Activated CD4-positive, alpha-beta T cell treated with anti-CD3 and anti-CD28 coated beads, Interleukin-2, amount 50 U/mL, for 24 hours (primary cell): Measurements from ENCODE around the gene RAB1B.
A peak's percentile ranks its signal among the peaks of the same experiment; 100 is the strongest.

ENCODE experiments used
- DNase-seq, 2 donors: peaks; one replicate each; pipeline ENCODE4 v3.0.0-alpha.2; 2020; ENCODE audit warnings: low read depth in 1 of 2, low spot score in 1 of 2

RAB1B gene

GRCh38 chr11:66268244-66268951 is at the start of gene RAB1B:
Gene RAB1B (plus strand): TSS chr11:66268639. CDS start chr11:66268680, 41 bp downstream.
- peak; percentile 99 to 100 for DNase-seq

- DNase-seq, result no peak
These were observed 49.4 kb upstream of the RAB1B start for GRCh38 chr11:66218846-66219620.

DNA sequence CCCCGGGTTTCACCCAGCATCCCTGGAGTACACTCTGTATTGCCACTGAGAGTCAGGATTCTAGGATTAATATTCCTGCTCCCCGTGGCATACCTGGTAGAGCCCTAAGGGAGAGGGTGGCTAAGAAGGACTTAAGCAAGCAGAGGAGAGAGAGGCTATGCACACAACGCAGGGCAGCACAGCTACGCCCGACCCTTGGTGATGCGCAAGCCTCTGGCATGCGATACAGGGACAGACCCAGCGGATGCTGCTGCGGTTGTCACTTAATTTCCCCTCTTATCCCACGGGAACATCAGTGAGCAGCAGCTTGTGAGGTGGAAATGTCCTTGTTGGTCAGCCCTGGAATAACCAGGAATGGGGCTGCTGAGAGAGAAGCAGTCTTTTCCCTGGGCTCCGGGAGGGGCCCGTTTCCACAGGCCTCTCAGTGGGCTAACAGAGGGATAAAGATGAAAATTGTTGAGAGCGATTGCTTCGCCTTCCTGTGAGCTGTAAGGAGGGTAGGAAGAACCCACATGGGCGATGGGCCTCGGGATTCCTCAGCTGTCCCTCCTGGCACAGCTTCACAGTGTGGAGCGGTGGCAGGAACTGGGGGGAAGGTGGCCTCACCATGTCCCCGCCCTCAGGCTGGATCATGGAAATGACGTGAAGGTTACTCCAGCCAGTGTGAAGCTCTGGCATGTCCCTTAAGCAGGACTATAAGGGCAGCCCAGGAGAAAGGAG is 48.4 kb upstream of the RAB1B start:
- no peak for DNase-seq

- DNase-seq, result no peak
These were observed 47.9 kb upstream of the RAB1B start for GRCh38 chr11:66220566-66220935.

- no peak for DNase-seq
These were observed 47.4 kb upstream of the RAB1B start for GRCh38 chr11:66221012-66221411.

DNA sequence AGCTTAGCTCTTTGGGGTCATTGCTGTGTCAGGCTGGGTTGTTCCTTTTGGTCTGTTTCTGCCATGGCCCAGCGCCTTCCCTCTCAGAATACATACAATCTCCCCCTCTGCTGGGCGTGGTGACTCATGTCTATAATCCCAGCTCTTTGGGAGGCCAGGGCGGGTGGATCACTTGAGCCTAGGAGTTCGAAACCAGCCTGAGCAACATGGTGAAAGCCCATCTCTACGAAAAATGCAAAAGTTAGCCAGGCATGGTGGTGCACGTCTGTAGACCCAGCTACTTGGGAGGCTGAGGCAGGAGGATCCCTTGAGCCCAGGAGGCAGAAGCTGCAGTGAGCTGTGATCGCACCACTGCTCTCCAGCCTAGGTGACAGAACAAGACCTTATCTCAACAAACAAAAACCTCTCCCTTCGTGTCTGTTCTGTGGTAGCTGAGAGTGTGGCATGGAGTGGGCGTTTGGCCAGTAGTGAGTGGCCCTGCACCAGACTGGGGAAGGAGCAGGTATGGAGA is 46.7 kb upstream of the RAB1B start:
- DNase-seq, result no peak

- DNase-seq, result peak; percentile 90 to 91
These were observed 45.9 kb upstream of the RAB1B start for GRCh38 chr11:66222358-66223149.

DNA sequence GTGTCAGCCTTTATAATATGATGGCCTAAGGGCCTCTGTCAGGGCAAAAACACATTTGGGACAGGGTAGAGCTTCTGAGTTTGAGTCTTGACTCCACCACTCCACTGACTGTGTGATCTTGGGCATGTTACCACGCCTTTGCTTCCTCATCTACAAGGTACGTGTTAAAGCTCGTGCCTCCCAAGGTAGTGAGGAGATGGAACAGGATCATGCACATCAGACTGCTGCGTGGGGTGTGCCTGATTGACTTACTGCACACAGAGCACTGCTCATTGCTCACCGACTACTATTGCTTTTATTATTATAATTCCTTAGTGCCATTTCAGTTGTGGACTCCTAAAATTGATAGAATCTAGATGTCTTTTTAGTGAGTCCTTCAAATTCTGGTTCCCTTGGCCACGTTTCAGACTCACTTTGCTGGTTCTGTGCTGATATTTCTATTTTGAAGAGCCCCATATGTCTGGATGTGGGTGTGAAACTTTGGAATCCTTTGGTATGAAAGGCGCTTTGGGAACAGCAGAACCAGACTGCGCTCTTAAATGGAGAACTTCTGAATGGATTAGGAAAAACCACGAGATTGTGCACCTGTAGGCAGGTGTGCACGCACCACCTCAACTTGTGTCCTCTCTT is 44.1 kb upstream of the RAB1B start:
- no peak for DNase-seq

DNA sequence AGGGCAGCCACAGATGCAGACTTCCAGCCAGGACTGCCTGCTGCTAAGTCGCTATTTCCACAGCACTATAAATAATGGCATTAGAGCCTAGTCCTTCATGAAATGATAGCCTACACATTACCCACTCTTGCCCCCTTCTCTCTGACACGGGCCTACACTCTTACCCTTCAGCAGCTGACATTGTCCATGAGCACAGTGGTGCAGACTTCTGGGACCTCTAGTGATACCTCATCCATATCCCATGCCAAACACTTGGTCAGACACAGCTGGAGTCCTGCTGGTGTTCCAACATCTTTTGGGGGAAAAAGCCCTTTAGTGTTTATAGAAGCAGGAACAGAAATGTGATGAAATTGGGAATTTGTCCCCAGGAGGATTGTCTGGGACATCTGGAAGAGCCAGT is 43.4 kb upstream of the RAB1B start:
- DNase-seq, result no peak

DNA sequence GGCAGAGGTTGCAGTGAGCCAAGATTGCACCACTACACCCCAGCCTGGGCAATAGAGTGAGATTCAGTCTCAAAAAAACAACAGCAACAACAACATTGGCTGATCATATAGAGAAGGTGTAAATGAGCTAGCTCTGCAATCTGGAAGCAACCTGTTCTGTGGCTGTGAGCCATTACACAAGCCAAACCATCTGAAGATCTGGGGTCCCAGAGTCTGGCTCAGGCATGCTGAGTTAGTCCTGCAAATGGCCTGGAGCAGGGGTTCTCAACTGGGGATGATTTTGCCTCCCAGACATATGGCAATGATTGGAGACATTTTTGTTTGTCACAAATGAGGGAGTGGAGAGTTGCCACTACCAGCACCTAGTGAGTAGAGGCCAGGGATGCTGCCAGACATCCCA is 42.3 kb upstream of the RAB1B start:
- no peak for DNase-seq

DNA sequence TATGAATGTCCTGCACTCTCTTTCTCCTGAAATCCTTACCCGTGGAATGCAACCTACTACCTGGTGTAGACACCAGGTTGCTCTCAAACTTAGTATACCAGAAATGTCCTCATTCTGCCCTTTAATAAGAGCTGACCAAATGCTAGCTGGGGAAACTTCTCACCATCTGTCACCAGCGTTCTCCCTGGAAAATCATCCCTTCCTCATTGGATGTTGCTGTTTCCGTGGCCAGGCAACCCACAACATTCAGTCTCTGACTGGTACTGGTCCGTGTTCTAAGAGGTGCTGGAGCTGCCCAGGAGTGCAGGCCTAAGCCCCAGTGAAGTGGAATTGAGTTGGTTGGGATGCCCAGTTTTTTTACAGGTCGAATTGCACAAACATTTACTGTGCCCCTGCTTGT is 40.7 kb upstream of the RAB1B start:
- DNase-seq, result no peak

GRCh38 chr11:66228521-66228920 is 39.9 kb upstream of the RAB1B start:
- DNase-seq, result no peak

- no peak for DNase-seq
These were observed 38.3 kb upstream of the RAB1B start for GRCh38 chr11:66230156-66230555.

DNA sequence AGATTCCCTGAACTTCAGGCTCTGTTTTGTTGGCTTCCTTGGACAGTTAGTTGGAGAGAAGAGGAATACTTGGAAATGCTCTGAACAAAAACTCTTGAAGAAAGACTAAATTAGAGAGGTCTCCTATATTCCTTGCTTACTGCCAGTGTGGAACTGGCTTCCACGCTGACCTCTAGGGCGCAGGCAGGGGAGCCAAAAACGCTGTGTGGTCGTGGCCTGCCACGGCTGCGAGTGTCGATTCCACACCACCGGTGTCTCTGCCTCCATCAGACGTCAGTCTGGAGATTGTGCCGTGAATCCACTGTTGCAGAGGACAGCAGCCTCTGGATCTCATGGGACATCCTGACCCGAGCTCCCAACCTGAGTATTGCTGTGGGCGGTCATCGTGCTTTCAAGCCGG is 37.5 kb upstream of the RAB1B start:
- no peak for DNase-seq

- DNase-seq, result no peak
These were observed 36.9 kb upstream of the RAB1B start for GRCh38 chr11:66231561-66231960.

GRCh38 chr11:66232769-66233168 is 35.7 kb upstream of the RAB1B start:
- no peak for DNase-seq

GRCh38 chr11:66233301-66233700 is 35.1 kb upstream of the RAB1B start:
- DNase-seq, result no peak

GRCh38 chr11:66235141-66235540 is 33.3 kb upstream of the RAB1B start:
- no peak for DNase-seq

- DNase-seq, result no peak
These were observed 30.6 kb upstream of the RAB1B start for GRCh38 chr11:66237867-66238266.

- no peak for DNase-seq
These were observed 29.5 kb upstream of the RAB1B start for GRCh38 chr11:66238786-66239413.
